Right ventricle myocardium superior (tissue), 1 donor: ENCODE measurements around the gene FAT2. TPM values are rescaled to one million over a fixed set of nuclear protein-coding genes. Genes with fewer than 3 reads are reported as not detected.

Experiments
- ATAC-seq: fragments of 200-7000 bp; cut with Tn5 transposase; one replicate; pipeline ENCODE4 v1.9.1; 2020; ENCODE audit warnings: mild to moderate bottlenecking; ENCODE audit not compliant: poor library complexity
- DNase-seq: peaks from one replicate; pipeline ENCODE4 v3.0.0-alpha.2; 2020
- intact Hi-C: fragments of 100-400 bp; cut with DNase I; formaldehyde crosslinking; loops from one replicate; pipeline ENCODE4 v1.11.2; 2022
- total RNA-seq: library from RNA; stranded (reverse); fragmentation: NEBNext Ultra II Directional; extraction: Animal tissue kit (Norgen Biotek cat#: 25700); gene quantifications from one replicate; pipeline ENCODE4 v1.2.1, GENCODE V29; 2021
- donor health status: DM: no; HTN: yes; CAD: no; lungs with severe emphysema.

Gene FAT2
- total RNA-seq, 1 donor from 2014 or later, result not detected

GRCh38 chr5:151568036-151568435, 23.1 kb downstream of the FAT2 start:
- ATAC-seq (no peak), DNase-seq (no peak)
- intact Hi-C loops, result no loop called here

- no peak for DNase-seq
- intact Hi-C loops, result no loop called here
- no peak for ATAC-seq
These were observed 25.2 kb downstream of the FAT2 start for GRCh38 chr5:151565971-151566370.

GRCh38 chr5:151562019-151562707, 29.0 kb downstream of the FAT2 start:
- no peak for DNase-seq
- intact Hi-C loops, result no loop called here
- no peak for ATAC-seq

DNA sequence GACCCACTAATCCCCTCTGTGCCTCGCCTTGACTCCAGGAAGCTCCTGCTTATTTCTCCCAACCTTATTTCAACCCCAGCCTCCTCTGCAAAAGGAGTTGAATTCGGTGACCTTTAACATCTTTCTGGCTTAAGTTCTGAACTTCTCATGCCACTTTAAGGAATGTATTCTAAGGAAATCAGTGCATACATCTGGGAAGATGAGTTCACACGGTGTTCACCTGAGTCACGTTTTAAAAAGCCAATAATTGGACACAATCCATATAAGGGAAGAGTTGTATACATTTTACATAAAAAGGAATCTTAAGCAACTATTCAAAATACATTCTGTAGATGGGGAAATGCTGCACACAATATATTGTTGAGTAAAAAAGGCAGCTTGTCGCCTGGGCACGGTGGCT, 33.2 kb downstream of the FAT2 start:
- no peak for DNase-seq
- no peak for ATAC-seq
- intact Hi-C loops, result no loop called here

GRCh38 chr5:151557466-151557865, 33.7 kb downstream of the FAT2 start:
- intact Hi-C loops, result no loop called here
- DNase-seq, result no peak

DNA sequence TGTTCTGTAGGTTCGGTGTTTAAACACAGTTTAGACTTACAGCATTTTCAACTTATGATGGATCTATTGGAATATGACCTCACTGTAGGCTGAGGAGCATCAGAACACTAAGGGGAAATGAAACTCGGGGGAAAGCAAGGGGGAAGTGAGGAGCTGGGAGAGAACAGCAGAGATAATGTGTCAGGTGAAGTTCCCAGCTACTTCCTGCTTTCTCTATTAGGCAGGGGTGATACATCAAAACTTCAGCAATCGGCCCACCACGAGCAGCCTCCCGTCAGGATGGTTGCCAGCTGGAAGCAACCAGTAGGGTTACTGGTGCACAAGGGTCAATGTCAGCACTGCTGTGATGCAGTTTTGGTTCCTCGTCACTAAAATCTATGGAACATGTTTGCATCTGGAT, 34.3 kb downstream of the FAT2 start:
- DNase-seq, result no peak
- ATAC-seq, result no peak
- intact Hi-C loops, result no loop called here

More at GRCh38 chr5:151557466-151557865, 33.7 kb downstream of the FAT2 start:
- no peak for ATAC-seq

- no peak for ATAC-seq
These were observed 35.2 kb downstream of the FAT2 start for GRCh38 chr5:151555760-151556576.

DNA sequence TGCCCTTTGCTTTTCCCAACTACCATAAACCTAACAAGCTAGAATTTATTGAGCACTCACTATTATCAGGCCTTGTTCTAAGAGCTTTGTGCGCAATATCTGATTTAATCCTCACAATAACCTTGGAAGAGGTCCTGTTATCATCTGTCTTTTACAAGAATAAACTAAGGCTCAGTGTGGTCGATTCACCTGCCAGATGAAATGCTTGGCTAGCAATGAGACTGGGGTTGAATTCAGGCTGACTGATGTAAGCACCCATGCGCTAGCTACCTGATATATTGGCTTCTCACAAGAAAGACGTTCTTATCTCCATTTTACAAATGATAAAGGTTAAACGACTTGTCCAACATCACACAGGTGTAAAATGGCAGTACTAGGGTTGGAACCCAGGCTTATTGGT, 37.4 kb downstream of the FAT2 start:
- no peak for ATAC-seq
- DNase-seq, result no peak

More at GRCh38 chr5:151555760-151556576, 35.2 kb downstream of the FAT2 start:
- DNase-seq, result no peak
- intact Hi-C loops, result no loop called here

GRCh38 chr5:151553130-151553670, 37.9 kb downstream of the FAT2 start:
- intact Hi-C loops, result no loop called here
- ATAC-seq (no peak), DNase-seq (no peak)

More for the DNA sequence above, 37.4 kb downstream of the FAT2 start:
- intact Hi-C loops, result no loop called here

GRCh38 chr5:151551985-151552384, 39.1 kb downstream of the FAT2 start:
- ATAC-seq (no peak), DNase-seq (no peak)
- intact Hi-C loops, result no loop called here

DNA sequence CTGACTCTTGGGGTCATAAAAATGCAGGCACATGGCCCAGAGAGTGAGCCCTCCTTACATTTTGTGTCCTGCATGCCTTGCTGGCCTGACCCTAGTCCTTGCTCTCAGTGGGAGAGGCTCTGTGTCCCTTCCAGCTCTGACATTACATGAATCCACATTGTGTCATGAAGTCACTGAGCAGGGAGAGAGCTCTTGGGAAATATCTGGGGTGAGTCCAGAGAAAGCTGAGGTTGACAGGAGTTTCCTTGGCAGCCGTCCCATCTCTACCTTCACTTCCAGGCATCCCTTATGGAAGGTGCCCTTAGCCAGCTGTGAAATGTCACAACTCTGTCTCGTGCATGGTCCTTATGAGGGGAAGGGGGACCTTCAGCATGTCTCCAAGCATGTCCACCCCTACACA, 41.0 kb downstream of the FAT2 start:
- DNase-seq (no peak), ATAC-seq (no peak)
- intact Hi-C loops, result no loop called here

GRCh38 chr5:151549713-151550112, 41.4 kb downstream of the FAT2 start:
- no peak for ATAC-seq
- DNase-seq, result no peak
- intact Hi-C loops, result no loop called here

- intact Hi-C loops, result no loop called here
- no peak for ATAC-seq
These were observed 43.8 kb downstream of the FAT2 start for GRCh38 chr5:151547364-151547763.

DNA sequence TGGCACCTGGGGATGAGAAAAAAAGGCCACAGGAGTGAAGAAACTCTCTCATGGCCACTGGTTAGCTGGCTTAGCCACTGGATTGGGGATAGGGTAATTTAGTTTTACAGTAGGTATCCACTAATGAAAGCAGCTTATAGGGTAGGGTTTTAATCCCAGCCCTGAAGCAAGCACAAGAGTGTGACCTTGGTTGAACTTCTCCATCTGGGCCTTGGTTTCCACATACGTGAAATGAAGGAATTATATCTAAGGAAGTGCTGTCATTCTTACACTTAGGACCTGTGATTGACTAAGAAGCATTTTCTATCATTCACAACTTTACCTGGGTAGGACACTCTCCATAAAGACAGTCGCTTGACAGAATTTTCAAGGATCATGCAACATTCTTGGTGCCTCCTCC, 49.6 kb downstream of the FAT2 start:
- intact Hi-C loops, result no loop called here
- DNase-seq, result no peak
- ATAC-seq, result no peak

More at GRCh38 chr5:151547364-151547763, 43.8 kb downstream of the FAT2 start:
- DNase-seq, result no peak

Other genes starting within 250 kb of the FAT2 start
- gene SLC36A2, start 243.8 kb downstream of the FAT2 start, total RNA-seq, result 1.2 TPM
- 4.4 TPM for gene SLC36A1, start 143.7 kb downstream of the FAT2 start, total RNA-seq
- gene SPARC, start 95.6 kb upstream of the FAT2 start, total RNA-seq, result 435 TPM
- gene ATOX1, start 167.3 kb upstream of the FAT2 start, total RNA-seq, result 61.7 TPM
- gene G3BP1, start 180.6 kb upstream of the FAT2 start, total RNA-seq, result 105 TPM